Uterus (tissue), 2 donors: ENCODE data around the gene TAF9B.

Source experiments
- POLR2A ChIP-seq, 2 donors: fragments of 450-650 bp; IDR thresholded peaks; one replicate each; pipeline ENCODE4 v1.6.1; 2016; ENCODE audit warnings: antibody characterized with exemption in 2 of 2, mild to moderate bottlenecking in 1 of 2, moderate library complexity in 1 of 2
- TF ChIP-seq, protein P1 (sequence below), 4 experiments: fragments of 200-600 bp in 2 of 4; fragments of 450-650 bp in 2 of 4; sonication (generic) in 2 of 4; IDR thresholded peaks; one replicate each; pipeline ENCODE4 v1.5.1; 2016 to 2019; ENCODE audit warnings: antibody characterized with exemption in 4 of 4, mild to moderate bottlenecking in 2 of 4, moderate library complexity in 1 of 4

DNA sequence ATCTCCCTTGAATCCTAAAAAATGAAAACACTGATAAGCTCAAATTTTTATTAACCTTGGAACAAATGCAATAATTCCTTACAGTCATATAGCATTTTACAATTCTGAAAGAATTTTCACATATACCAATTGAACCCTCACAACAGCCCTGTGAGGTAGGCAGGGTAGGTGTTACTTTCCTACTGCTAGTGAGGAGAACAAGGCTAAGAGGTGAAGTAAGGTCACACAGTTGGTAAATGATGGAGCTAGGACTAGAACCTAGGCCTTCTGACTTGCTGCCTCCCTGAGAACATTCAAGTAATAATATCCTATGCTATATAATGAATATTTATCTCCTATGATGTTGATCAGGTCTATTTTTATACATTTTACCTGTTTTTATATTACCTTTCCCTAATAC lies 9.7 kb downstream of the TAF9B start:
- TF ChIP-seq, protein P1, sequence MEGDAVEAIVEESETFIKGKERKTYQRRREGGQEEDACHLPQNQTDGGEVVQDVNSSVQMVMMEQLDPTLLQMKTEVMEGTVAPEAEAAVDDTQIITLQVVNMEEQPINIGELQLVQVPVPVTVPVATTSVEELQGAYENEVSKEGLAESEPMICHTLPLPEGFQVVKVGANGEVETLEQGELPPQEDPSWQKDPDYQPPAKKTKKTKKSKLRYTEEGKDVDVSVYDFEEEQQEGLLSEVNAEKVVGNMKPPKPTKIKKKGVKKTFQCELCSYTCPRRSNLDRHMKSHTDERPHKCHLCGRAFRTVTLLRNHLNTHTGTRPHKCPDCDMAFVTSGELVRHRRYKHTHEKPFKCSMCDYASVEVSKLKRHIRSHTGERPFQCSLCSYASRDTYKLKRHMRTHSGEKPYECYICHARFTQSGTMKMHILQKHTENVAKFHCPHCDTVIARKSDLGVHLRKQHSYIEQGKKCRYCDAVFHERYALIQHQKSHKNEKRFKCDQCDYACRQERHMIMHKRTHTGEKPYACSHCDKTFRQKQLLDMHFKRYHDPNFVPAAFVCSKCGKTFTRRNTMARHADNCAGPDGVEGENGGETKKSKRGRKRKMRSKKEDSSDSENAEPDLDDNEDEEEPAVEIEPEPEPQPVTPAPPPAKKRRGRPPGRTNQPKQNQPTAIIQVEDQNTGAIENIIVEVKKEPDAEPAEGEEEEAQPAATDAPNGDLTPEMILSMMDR (IDR thresholded peaks at IDR 0.05) = no peak
- TF ChIP-seq POLR2A (IDR thresholded peaks at IDR 0.05) = no peak
